ENCODE results near the gene TUBA3C.
"Not testable (repeated sequence)": the region's sequence is repeated elsewhere in the genome, so short reads cannot be mapped to it uniquely, and the experiment has no call there.

TUBA3C gene

DNA sequence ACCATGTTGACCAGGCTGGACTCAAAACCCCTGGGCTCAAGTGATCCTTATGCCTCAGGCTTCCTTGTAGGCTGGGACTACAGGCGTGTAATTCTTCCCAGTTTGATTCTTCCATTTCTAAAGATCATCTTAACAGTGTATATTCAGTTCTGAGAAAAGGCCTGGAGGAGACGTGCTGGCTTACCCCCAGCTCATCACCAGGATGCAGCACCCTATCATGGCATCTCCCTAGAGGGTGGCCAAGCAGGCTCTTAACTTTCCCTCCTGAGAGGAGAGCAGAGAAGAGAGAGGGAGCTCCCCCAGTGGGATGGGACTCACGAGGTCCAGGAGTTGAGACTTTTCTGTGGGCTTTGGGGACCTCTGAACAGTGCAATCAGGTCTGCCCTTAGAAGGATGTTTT is 2.1 kb upstream of the TUBA3C start:
- H3K4me3 ChIP-seq (ENCODE audit: control insufficient read depth, low read depth, low read length) = no peak overlapping the region
- TF ChIP-seq, protein P1, sequence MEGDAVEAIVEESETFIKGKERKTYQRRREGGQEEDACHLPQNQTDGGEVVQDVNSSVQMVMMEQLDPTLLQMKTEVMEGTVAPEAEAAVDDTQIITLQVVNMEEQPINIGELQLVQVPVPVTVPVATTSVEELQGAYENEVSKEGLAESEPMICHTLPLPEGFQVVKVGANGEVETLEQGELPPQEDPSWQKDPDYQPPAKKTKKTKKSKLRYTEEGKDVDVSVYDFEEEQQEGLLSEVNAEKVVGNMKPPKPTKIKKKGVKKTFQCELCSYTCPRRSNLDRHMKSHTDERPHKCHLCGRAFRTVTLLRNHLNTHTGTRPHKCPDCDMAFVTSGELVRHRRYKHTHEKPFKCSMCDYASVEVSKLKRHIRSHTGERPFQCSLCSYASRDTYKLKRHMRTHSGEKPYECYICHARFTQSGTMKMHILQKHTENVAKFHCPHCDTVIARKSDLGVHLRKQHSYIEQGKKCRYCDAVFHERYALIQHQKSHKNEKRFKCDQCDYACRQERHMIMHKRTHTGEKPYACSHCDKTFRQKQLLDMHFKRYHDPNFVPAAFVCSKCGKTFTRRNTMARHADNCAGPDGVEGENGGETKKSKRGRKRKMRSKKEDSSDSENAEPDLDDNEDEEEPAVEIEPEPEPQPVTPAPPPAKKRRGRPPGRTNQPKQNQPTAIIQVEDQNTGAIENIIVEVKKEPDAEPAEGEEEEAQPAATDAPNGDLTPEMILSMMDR (IDR thresholded peaks at IDR 0.05; ENCODE audit: control insufficient read depth, insufficient read depth, low read depth, low read length, missing control alignments) = no peak
- no peak for DNase-seq (ENCODE audit: low read depth)

DNA sequence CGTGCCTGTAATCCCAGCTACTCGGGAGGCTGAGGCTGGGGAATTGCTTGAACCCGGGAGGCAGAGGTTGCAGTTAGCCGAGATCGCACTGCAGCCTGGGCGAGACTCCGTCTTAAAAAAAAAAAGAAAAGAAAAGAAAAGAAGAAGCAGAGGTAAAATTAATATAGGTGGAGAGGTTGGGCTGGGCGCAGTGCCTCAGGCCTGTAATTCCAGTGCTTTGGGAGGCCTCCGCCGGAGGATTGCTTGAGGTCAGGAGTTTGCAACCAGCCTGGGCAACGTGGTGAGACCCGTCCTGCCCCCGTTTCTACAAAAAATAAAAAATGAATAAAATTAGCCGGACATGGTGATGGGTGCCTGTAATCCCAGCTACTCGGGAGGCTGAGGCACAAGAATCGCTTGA is 912 bp upstream of the TUBA3C start:
- no peak overlapping the region for H3K4me3 ChIP-seq (ENCODE audit: control insufficient read depth, low read depth, low read length)
- TF ChIP-seq, protein P1 (IDR thresholded peaks at IDR 0.05; ENCODE audit: control insufficient read depth, insufficient read depth, low read depth, low read length, missing control alignments) = no peak
- no peak for DNase-seq (ENCODE audit: low read depth)

DNA sequence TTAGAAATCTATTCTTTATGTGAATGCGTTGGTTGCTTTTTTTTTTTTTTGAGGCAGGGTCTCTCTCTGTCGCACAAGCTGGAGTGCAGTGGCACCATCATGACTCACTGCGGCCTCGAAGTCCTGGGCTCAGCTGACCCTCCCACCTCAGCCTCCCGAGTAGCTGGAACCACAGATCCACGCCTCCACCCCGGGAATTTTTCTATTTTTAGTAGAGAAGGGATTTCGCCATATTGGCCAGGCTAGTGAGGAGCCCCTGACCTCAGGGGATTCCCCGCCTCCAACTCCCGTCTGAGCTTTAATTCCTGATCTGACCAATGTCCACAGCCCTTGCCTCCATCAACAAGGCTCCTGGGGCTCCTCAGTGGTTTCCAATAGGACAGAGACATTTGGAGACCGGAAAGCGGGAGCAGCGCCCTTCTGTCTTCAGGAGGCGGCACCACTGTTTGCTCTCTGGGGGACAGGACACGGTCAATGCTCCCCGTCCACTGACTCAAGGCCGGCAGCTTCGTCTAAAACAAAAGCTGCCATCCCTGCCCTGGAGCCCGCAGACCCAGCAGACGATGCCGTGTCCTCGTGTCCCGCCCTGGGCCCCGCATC is 503 bp downstream of the TUBA3C start:
- TF ChIP-seq, protein P1 (IDR thresholded peaks at IDR 0.05; ENCODE audit: control insufficient read depth, insufficient read depth, low read depth, low read length, missing control alignments) = no peak
- H3K4me3 ChIP-seq (ENCODE audit: control insufficient read depth, low read depth, low read length) = no peak overlapping the region
- no peak for DNase-seq (ENCODE audit: low read depth)

DNA sequence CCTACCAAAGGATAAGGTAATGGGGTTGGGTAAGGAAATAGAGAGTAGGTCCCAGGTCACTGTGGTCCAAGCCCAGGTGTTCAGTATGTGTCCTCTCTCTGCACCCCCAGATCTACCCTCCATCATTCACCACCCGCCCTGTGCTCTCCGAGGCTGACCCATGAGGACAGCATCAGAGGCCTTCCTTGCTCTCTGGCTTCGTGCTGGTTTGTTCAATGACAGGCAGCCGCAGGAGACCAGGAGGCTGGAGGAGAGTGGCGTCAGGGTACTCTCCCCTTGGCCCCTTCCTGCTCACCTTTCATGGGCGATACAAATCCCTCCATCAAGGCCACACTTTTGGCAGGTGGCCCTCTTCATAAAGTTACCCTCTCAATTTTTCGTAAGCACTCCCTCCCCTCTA is 1.7 kb downstream of the TUBA3C start:
- no peak overlapping the region for H3K4me3 ChIP-seq (ENCODE audit: control insufficient read depth, low read depth, low read length)
- TF ChIP-seq, protein P1 (IDR thresholded peaks at IDR 0.05; ENCODE audit: control insufficient read depth, insufficient read depth, low read depth, low read length, missing control alignments) = no peak
- no peak for DNase-seq (ENCODE audit: low read depth)

DNA sequence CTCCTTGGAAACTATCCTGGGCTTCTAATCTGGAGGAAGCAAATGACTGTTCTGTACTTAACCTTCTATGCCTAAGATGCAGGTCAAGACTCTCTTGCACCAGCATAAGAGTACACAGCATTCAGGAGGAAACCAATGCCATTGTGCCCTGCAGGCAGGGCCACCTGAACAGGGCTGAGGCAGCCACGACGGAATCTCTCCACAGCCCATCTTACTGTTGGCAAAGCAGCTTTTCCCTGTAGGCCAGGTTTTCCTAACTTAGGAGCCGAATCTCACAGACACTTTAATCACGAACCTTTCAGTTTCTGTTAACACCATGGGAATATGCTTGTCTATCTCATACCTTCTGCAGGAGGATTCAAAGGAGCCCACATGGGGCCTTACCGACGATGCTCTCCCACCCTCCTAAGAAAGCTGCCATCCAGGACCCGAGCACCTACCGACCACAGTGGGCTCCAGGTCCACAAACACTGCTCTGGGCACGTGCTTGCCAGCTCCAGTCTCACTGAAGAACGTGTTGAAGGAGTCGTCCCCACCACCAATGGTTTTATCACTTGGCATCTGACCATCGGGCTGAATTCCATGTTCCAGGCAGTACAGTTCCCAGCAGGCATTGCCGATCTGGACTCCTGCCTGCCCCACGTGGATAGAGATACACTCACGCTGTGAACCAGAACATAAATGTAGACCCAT is 2.6 kb downstream of the TUBA3C start:
- DNase-seq (ENCODE audit: low read depth) = no peak
- TF ChIP-seq, protein P1 (IDR thresholded peaks at IDR 0.05; ENCODE audit: control insufficient read depth, insufficient read depth, low read depth, low read length, missing control alignments) = no peak
- no peak overlapping the region for H3K4me3 ChIP-seq (ENCODE audit: control insufficient read depth, low read depth, low read length)

DNA sequence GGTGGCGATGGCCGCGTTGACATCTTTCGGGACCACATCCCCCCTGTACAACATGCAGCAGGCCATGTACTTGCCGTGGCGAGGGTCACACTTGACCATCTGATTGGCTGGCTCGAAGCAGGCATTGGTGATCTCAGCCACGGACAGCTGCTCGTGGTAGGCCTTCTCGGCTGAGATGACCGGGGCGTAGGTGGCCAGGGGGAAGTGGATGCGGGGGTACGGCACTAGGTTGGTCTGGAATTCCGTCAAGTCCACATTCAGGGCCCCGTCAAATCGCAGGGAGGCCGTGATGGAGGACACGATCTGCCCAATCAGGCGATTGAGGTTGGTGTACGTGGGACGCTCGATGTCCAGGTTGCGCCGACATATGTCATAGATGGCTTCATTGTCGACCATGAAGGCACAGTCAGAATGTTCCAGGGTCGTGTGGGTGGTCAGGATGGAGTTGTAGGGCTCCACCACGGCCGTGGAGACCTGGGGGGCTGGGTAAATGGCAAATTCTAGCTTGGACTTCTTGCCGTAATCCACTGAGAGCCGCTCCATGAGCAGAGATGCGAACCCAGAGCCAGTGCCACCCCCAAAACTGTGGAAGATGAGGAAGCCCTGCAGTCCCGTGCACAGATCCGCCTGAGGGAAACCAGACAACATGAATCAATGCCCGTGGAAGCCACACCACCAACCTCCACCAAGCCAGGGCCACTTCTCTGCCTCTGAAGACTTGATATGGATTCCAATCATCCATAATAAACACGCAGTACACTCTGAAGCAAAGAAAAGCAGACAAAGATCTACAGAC is 4.4 kb downstream of the TUBA3C start:
- H3K4me3 ChIP-seq (ENCODE audit: control insufficient read depth, low read depth, low read length); DNase-seq (ENCODE audit: low read depth): not testable (repeated sequence)

DNA sequence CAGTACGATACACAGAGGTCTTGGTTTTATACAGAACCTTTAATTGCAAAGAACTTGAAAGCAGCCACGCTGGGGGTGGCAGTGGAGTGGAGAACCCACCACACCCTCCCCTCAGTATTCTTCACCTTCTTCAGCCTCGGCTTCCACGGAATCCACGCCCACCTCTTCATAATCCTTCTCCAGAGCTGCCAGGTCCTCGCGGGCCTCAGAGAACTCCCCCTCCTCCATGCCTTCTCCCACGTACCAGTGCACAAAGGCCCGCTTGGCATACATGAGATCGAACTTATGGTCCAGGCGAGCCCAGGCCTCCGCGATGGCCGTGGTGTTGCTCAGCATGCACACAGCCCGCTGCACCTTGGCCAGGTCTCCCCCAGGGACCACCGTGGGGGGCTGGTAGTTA is 7.9 kb downstream of the TUBA3C start:
- H3K4me3 ChIP-seq (ENCODE audit: control insufficient read depth, low read depth, low read length) = no peak overlapping the region
- TF ChIP-seq, protein P1 (IDR thresholded peaks at IDR 0.05; ENCODE audit: control insufficient read depth, insufficient read depth, low read depth, low read length, missing control alignments) = no peak
- DNase-seq (ENCODE audit: low read depth) = no peak

Measured in AG09309 (cell line).